RWPE2 (cell line): ENCODE results near the gene CCDC170.
"Not testable (repeated sequence)": the region's sequence is repeated elsewhere in the genome, so short reads cannot be mapped to it uniquely, and the experiment has no call there.

ENCODE experiments used
- ATAC-seq: fragments of 200-7000 bp; cut with Tn5 transposase; 3 replicates; pipeline ENCODE4 v1.9.1; 2021; ENCODE audit warnings: low read depth
- DNase-seq: peaks from one replicate; pipeline ENCODE4 v3.0.0-alpha.2; 2020; ENCODE audit warnings: low spot score
- H3K27ac ChIP-seq: fragments of 450-650 bp; 2 replicates; pipeline ENCODE4 v1.5.1; 2017; ENCODE audit warnings: mild to moderate bottlenecking; ENCODE audit not compliant: poor library complexity, severe bottlenecking
- H3K27me3 ChIP-seq: fragments of 250-450 bp; sonication (Bioruptor Pico); 2 replicates; pipeline ENCODE4 v1.5.1; 2021; ENCODE audit warnings: mild to moderate bottlenecking, moderate library complexity; ENCODE audit not compliant: insufficient read depth, poor library complexity, severe bottlenecking
- H3K36me3 ChIP-seq: fragments of 250-450 bp; sonication (Bioruptor Pico); 2 replicates; pipeline ENCODE4 v1.5.1; 2020; ENCODE audit warnings: low read depth, mild to moderate bottlenecking, moderate library complexity
- H3K4me1 ChIP-seq: fragments of 250-450 bp; sonication (Bioruptor Pico); 2 replicates; pipeline ENCODE4 v1.5.1; 2021; ENCODE audit warnings: mild to moderate bottlenecking, moderate library complexity; ENCODE audit not compliant: insufficient read depth, poor library complexity, severe bottlenecking
- H3K4me3 ChIP-seq: fragments of 250-450 bp; sonication (Bioruptor Pico); 2 replicates; pipeline ENCODE4 v1.5.1; 2021; ENCODE audit warnings: mild to moderate bottlenecking, moderate library complexity; ENCODE audit not compliant: severe bottlenecking
- H3K9me3 ChIP-seq: fragments of 250-450 bp; sonication (Bioruptor Pico); 2 replicates; pipeline ENCODE4 v1.5.1; 2021; ENCODE audit warnings: mild to moderate bottlenecking, moderate library complexity; ENCODE audit not compliant: severe bottlenecking
- TF ChIP-seq, protein P1 (sequence below): fragments of 450-650 bp; IDR thresholded peaks from one replicate; pipeline ENCODE4 v1.5.1; 2017; ENCODE audit warnings: mild to moderate bottlenecking, moderate library complexity; ENCODE audit not compliant: poor library complexity, severe bottlenecking

CCDC170 gene

DNA sequence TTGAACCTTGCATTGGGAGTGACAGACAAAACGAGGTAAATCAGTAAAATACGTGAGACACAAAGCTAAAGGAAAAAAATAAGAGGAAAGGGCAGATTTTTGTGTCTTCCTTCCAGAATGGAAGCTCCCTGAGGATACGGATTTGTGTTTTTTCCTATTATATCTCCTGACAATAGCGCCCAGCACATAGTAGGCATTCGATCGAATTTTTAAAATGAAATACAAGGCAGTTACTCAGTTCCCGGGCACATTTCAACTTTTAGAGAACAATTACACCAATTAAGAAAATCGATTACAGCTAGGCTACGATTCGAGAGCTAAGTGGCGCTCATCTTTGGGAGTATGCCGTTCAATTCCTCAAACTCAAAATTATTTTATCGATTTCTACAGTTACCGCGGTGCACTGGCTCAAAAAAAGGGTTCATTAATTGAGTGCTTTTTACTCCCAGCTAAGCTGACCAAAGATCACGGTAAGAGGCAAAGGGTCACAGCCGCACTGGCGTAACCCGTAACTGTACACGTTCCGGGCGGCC, 42.3 kb upstream of the CCDC170 start:
- Histone ChIP-seq H3K36me3 (peaks cover 8% of the 10 kb centered on the region; the same call in 1 of the 2 replicates), H3K4me3 (peak overlapping the region; percentile 73), H3K4me1 (peaks cover 13% of the 10 kb centered on the region), H3K27me3 (no peaks in the 10 kb centered on the region), H3K9me3 (no peaks in the 10 kb centered on the region), H3K27ac (peak overlapping the region; percentile 71)
- no peak for DNase-seq
- no peak for ATAC-seq
- TF ChIP-seq, protein P1, sequence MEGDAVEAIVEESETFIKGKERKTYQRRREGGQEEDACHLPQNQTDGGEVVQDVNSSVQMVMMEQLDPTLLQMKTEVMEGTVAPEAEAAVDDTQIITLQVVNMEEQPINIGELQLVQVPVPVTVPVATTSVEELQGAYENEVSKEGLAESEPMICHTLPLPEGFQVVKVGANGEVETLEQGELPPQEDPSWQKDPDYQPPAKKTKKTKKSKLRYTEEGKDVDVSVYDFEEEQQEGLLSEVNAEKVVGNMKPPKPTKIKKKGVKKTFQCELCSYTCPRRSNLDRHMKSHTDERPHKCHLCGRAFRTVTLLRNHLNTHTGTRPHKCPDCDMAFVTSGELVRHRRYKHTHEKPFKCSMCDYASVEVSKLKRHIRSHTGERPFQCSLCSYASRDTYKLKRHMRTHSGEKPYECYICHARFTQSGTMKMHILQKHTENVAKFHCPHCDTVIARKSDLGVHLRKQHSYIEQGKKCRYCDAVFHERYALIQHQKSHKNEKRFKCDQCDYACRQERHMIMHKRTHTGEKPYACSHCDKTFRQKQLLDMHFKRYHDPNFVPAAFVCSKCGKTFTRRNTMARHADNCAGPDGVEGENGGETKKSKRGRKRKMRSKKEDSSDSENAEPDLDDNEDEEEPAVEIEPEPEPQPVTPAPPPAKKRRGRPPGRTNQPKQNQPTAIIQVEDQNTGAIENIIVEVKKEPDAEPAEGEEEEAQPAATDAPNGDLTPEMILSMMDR, result no peak

DNA sequence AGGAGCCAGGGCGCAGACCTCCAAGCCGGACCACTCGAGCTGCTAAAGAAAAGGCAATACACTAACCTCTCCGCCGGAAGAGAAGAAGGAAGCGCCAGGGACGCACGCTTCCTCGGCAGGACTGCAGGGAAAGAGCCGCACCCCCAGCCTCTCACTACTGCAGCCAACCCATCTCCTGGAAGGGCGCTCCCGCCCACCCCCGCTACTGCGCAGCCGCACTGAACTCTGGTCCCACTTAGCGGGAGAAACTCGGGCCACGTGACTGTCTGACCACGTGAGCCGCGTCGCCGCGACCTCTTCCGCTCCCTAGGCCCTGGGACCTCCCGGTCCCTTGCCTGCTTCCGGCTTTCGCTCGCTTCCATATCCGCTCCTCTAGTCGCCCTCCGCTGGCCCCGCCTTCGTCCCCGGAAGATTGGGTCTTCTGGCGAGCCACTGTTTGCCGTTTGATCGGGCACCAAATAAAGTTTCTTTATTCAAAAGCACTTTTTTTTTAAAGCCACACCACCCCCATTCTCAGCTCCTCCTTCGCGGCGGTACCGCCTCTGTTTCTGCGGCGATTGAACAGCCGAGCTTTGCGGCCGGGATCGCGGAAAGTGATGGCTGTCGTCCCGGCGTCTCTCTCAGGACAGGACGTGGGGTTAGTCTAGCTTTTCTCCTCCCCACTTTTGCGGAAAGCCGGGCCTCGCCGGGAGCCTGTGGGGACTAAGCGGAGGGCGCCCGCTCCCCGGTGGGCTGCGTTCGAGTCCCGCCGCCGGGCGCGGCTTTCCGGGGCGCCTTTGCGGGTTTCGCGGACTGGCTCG, 41.7 kb upstream of the CCDC170 start, which contains the start of gene RMND1:
Gene RMND1, minus strand, starts transcription at position 177 of the 800 bp plus-strand sequence. CDS start 6,315 bp downstream, outside the sequence.
- Histone ChIP-seq H3K4me3 (peak within 1 kb of the TSS; percentile 73), H3K4me1 (peaks cover 10% of the 10 kb centered on the region), H3K36me3 (peaks cover 11% of the 10 kb centered on the region), H3K9me3 (no peaks in the 10 kb centered on the region), H3K27me3 (no peaks in the 10 kb centered on the region), H3K27ac (peak within 1 kb of the TSS; percentile 71)
- TF ChIP-seq, protein P1, result no peak
- ATAC-seq (peak; percentile 96), DNase-seq (peak; percentile 100)

DNA sequence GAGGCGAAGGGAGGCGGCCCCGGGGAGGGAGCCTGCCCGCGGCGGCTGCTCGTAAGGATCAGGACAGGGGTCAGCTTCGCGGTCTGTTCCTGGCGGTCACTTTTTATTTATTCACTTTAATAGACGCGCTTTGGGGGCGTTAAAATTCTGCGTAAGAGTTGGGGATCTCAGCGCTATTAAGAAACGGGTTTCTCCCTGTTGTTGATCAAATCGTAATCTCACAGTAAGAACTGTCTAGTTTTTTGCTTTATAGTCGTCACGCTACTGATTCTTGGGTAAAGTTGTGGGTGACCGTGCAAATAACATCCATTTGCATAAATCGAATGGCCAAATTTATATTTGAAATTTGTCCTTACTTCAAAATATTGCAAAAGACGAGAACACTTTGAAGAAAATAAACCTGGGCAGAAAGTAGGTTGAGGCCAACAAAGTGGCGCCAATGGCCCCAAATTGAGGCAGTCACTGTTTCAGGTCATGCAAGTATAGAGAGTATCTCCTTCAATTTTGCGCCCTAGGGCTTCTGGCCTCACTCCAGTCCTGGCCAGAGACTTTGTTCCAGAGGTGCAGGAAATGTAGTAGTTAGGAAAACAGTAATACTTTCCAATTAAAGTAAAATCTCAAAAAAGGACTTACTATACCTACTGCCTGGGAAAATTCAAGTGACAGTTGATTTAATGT, 40.9 kb upstream of the CCDC170 start:
- Histone ChIP-seq H3K27ac (peak overlapping the region; percentile 71), H3K4me1 (peaks cover 10% of the 10 kb centered on the region), H3K9me3 (no peaks in the 10 kb centered on the region), H3K36me3 (peaks cover 16% of the 10 kb centered on the region), H3K4me3 (peak overlapping the region; percentile 73), H3K27me3 (no peaks in the 10 kb centered on the region)
- ATAC-seq, result peak; percentile 13
- TF ChIP-seq, protein P1, result no peak
- DNase-seq, result no peak

DNA sequence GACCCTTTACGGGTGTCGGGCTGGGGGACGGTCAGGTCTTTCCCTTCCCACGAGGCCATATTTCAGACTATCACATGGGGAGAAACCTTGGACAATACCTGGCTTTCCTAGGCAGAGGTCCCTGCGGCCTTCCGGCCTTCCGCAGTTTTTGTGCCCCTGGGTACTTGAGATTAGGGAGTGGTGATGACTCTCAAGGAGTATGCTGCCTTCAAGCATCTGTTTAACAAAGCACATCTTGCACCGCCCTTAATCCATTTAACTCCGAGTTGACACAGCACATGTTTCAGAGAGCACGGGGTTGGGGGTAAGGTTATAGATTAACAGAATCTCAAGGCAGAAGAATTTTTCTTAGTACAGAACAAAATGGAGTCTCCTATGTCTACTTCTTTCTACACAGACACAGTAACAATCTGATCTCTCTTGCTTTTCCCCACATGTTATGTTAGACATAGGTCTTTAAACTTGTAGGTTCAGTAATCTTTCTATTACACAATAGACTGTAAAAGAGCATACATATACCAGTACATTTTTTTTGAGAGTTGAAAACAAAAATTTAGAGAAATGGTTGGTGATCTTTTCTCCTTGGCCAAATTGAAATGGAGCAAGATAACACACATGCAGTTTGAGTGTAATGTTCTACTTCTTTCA, 37.9 kb upstream of the CCDC170 start:
- DNase-seq, result not testable (repeated sequence)

DNA sequence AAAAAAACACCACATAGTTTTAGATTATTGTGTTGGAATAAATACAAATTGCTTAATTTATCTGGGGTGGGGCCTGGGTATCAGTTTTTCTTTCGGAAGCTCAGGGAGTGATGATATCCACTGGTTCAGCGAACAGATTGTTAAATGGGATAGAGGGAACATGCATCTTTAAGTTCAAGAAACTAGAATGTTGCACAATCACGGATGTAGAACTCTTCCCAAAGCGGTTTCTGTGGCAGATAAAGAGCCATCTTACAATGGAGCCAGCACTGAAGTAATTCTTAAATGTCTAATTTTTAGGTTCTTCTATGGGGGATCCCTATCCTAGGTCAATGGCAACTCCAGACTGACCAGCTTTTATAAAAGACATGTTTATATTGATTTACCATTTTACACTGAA, 32.1 kb upstream of the CCDC170 start:
- ATAC-seq, result no peak

More for the DNA sequence above, 37.9 kb upstream of the CCDC170 start:
- H3K4me3 ChIP-seq, H3K9me3 ChIP-seq, H3K27me3 ChIP-seq, ATAC-seq, H3K27ac ChIP-seq: not testable (repeated sequence)
- H3K4me1 ChIP-seq, result peaks cover 10% of the 10 kb centered on the region
- H3K36me3 ChIP-seq, result peaks cover 44% of the 10 kb centered on the region

More for the DNA sequence above, 32.1 kb upstream of the CCDC170 start:
- Histone ChIP-seq H3K27me3 (no peaks in the 10 kb centered on the region), H3K4me1 (no peaks in the 10 kb centered on the region), H3K27ac (no peak overlapping the region), H3K4me3 (no peak overlapping the region), H3K36me3 (peaks cover 69% of the 10 kb centered on the region), H3K9me3 (no peaks in the 10 kb centered on the region)
- TF ChIP-seq, protein P1, result no peak
- no peak for DNase-seq
